Heart right ventricle (tissue), 16 donors: ENCODE data around the gene ANXA4. TPM values are rescaled to one million over a fixed set of nuclear protein-coding genes. Genes with fewer than 3 reads are reported as not detected.

Experiments used
- ATAC-seq, 8 donors: fragments of 200-7000 bp; cut with Tn5 transposase; one replicate each; pipeline ENCODE4 v1.9.1; 2020; ENCODE audit warnings: mild to moderate bottlenecking in 8 of 8, moderate library complexity in 8 of 8, moderate number of reproducible peaks in 1 of 8
- DNase-seq, 2 donors: peaks; one replicate each; pipeline ENCODE4 v3.0.0-alpha.2; 2020
- H3K27ac ChIP-seq, 10 donors: fragments of 200-600 bp; sonication (generic) in 2 of 10; one replicate each; pipeline versions ENCODE4 v1.5.0 to v1.8.0; 2020 to 2022; ENCODE audit warnings: mild to moderate bottlenecking in 3 of 10
- H3K27me3 ChIP-seq, 7 donors: fragments of 200-600 bp; one replicate each; pipeline ENCODE4 v1.8.0; 2021 to 2022; ENCODE audit warnings: mild to moderate bottlenecking in 2 of 7
- H3K36me3 ChIP-seq, 9 donors: fragments of 200-600 bp; sonication (generic) in 1 of 9; one replicate each; pipeline versions ENCODE4 v1.5.0 to v1.8.0; 2020 to 2022; ENCODE audit warnings: mild to moderate bottlenecking in 2 of 9
- H3K4me1 ChIP-seq, 9 donors: fragments of 200-600 bp; sonication (generic) in 1 of 9; one replicate each; pipeline versions ENCODE4 v1.5.0 to v1.8.0; 2020 to 2022; ENCODE audit warnings: mild to moderate bottlenecking in 4 of 9
- H3K4me3 ChIP-seq, 10 donors: fragments of 200-600 bp; sonication (generic) in 2 of 10; one replicate each; pipeline versions ENCODE4 v1.5.0 to v1.8.0; 2020 to 2022; ENCODE audit warnings: mild to moderate bottlenecking in 7 of 10, moderate library complexity in 2 of 10
- H3K9me3 ChIP-seq, 11 donors: fragments of 200-600 bp in 10 of 11; sonication (generic) in 2 of 11; one replicate each; pipeline versions ENCODE4 v1.5.0 to v1.8.0; 2013 to 2022; ENCODE audit warnings: mild to moderate bottlenecking in 2 of 11, control low read depth in 1 of 11, moderate library complexity in 1 of 11
- WGBS, 2 donors: extraction: QIAGEN DNeasy Blood & Tissue Kit; methylation state at CpG; one replicate each; pipeline ENCODE4 v1.1.7; 2013; ENCODE audit warnings: inconsistent platforms in 1 of 2; 5-methylcytosine and 5-hydroxymethylcytosine counted together
- intact Hi-C, 10 donors: fragments of 100-400 bp; cut with DNase I; formaldehyde crosslinking; loops; one replicate each; pipeline versions ENCODE4 v1.11.1 to v1.14.2; 2022
- polyA plus RNA-seq, 2 donors: library from polyadenylated mRNA; stranded (reverse); fragments of 200-250 nt; gene quantifications; one replicate each; pipeline ENCODE4 v1.2.3, GENCODE V29; 2013
- total RNA-seq, 10 donors: library from RNA; stranded (reverse); fragmentation: NEBNext Ultra II Directional in 3 of 10; extraction: Animal tissue kit (Norgen Biotek cat#: 25700) in 3 of 10; gene quantifications; one replicate each; pipeline versions ENCODE4 v1.2.1 to v1.2.4, GENCODE V29; 2021 to 2023
- TF ChIP-seq, protein P1 (sequence below), 9 donors: fragments of 200-600 bp; sonication (generic) in 2 of 9; IDR thresholded peaks; one replicate each; pipeline versions ENCODE4 v1.5.0 to v1.8.0; 2021 to 2022; ENCODE audit warnings: antibody characterized with exemption in 9 of 9, mild to moderate bottlenecking in 5 of 9, moderate library complexity in 1 of 9
- donor health status: Arrhythmogenic right ventricular cardiomyopathy.
- donor health status: ischemic (EF 13 %, LVEDD 7.1; RV severe dilation, severe dysfunction).
- donor health status: healthy with polysubstance abuse.
- donor health status: DM: no; HTN: yes; CAD: no.
- donor health status: DM: no; HTN: no; CAD: no.
- donor health status: ischemic (EF 25% LVEDD 6.9; RV normal size, moderate dysfunction).
- donor health status: ischemic (EF 25% LVEDD 5.7; RV mildly dilated, moderate dysfunction).
- donor health status: healthy.
- donor health status: DM: yes; HTN: yes; CAD: no.
- donor health status: Ischemic cardiomyopathy.
- donor health status: ischemic (EF 35%, LVEDD 5.7; RV mildly dilated, moderate dysfunction).
- donor health status: nonischemic (EF 11% LVEDD 7.7; RV severe dilation, severe dysfunction).
- donor health status: DM: yes; HTN: yes; CAD: no.
- donor health status: PGD.
- donor health status: ischemic (EF 29% LVEDD 5.4; RV normal size, mild dysfunction).
- donor health status: nonischemic (EF 23%, LVEDD 6.1; RV moderate dilation, normal function).

Gene ANXA4
- total and polyA plus RNA-seq, 12 donors: 12.0 to 36.7 (median 22.6) TPM

DNA sequence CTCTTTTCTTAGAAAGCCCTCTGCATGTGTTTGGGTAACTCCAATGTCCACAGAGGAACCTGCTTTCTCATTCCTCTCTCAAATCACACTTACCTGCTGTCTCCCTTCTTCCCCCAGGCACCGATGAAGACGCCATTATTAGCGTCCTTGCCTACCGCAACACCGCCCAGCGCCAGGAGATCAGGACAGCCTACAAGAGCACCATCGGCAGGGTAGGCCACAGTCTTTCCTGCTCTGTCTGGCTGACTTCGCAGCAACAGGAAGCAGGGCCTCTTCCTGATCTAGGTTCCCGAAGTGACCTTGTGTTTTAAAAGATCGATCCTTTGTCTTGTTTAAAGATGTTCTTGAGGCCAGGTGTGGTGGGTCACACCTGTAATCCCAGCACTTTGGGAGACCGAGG is 62.5 kb downstream of the ANXA4 start:
- peaks cover 0 to 55% (median 25%) of the 10 kb centered on the region in 9 donors for H3K36me3 ChIP-seq
- 78 to 79% methylated on average over 11 of the region's 11 CpGs for WGBS, 2 donors
- no peak overlapping the region for H3K4me3 ChIP-seq
- peaks cover 0 to 15% (median 5%) of the 10 kb centered on the region in 9 donors for H3K4me1 ChIP-seq
- intact Hi-C loops: no loop called here
- ATAC-seq: no peak
- DNase-seq: no peak
- TF ChIP-seq, protein P1, sequence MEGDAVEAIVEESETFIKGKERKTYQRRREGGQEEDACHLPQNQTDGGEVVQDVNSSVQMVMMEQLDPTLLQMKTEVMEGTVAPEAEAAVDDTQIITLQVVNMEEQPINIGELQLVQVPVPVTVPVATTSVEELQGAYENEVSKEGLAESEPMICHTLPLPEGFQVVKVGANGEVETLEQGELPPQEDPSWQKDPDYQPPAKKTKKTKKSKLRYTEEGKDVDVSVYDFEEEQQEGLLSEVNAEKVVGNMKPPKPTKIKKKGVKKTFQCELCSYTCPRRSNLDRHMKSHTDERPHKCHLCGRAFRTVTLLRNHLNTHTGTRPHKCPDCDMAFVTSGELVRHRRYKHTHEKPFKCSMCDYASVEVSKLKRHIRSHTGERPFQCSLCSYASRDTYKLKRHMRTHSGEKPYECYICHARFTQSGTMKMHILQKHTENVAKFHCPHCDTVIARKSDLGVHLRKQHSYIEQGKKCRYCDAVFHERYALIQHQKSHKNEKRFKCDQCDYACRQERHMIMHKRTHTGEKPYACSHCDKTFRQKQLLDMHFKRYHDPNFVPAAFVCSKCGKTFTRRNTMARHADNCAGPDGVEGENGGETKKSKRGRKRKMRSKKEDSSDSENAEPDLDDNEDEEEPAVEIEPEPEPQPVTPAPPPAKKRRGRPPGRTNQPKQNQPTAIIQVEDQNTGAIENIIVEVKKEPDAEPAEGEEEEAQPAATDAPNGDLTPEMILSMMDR (IDR thresholded peaks at IDR 0.05): no peak
- H3K27ac ChIP-seq: no peak overlapping the region
- no peaks in the 10 kb centered on the region for H3K9me3 ChIP-seq
- H3K27me3 ChIP-seq: no peaks in the 10 kb centered on the region

DNA sequence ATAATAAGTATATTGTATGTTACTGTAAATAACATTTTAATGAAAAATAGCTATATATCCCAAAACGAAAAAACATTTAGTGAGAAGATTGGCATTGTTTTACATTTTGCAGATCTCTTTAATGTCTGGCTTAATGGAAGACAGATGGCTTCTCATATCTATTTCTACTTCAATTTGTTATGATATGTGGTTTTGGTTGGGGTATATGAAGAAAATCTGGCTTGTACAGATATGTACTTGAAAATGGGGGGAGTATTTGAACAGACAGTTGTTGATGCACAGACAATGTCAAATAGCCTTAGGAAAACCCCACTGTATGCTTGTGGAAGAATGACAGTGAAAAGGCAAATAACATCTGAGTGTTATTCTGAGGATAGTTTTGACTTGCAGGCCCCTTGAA is 64.0 kb downstream of the ANXA4 start:
- peaks cover 0 to 67% (median 30%) of the 10 kb centered on the region in 9 donors for H3K36me3 ChIP-seq
- TF ChIP-seq, protein P1 (IDR thresholded peaks at IDR 0.05): no peak
- no peak overlapping the region for H3K4me3 ChIP-seq
- no peaks in the 10 kb centered on the region for H3K9me3 ChIP-seq
- H3K27ac ChIP-seq: no peak overlapping the region
- ATAC-seq: no peak
- intact Hi-C loops: no loop called here
- no peak for DNase-seq
- H3K4me1 ChIP-seq: peaks cover 0 to 13% (median 0%) of the 10 kb centered on the region in 9 donors
- H3K27me3 ChIP-seq: no peaks in the 10 kb centered on the region
- WGBS, 2 donors: 87 to 94% methylated on average over 1 of the region's 1 CpG

DNA sequence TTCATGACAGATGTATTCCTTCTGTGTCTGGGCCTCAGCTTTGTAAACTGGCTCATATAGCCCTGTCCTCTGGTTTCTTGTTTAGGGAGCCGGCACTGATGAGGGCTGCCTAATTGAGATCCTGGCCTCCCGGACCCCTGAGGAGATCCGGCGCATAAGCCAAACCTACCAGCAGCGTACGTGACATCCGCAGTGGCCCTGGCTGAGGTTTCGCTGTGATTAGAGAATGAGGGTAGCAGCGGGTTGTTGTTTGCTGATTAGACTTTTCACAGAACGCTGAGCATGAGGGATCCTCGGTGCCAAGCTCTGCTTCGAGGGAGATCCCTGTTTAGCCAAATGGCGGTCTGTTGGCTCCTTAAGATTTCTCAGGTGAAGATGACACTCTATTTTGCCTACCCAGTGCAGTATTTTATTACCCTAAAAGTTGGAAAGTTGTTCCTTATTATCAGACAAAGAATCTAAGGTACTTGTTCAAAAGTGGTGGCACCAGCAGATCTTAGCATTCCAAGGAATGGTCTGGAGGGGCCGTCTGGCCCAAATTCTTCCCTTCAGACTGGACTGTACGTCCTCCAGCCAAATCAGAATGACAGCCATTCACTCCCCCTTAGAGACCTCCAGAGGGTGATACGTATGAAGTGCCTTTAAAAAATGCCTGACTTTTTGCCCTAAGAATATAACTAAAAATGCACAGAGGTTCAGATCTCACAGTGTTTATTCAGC is 66.0 kb downstream of the ANXA4 start:
- H3K4me1 ChIP-seq: peaks cover 0 to 13% (median 0%) of the 10 kb centered on the region in 9 donors
- peaks cover 0 to 88% (median 42%) of the 10 kb centered on the region in 9 donors for H3K36me3 ChIP-seq
- no peaks in the 10 kb centered on the region for H3K27me3 ChIP-seq
- TF ChIP-seq, protein P1 (IDR thresholded peaks at IDR 0.05): no peak
- no peak overlapping the region for H3K4me3 ChIP-seq
- WGBS, 2 donors: 93 to 95% methylated on average over 16 of the region's 16 CpGs
- intact Hi-C loops: no loop called here
- DNase-seq (no peak), ATAC-seq (no peak)
- H3K9me3 ChIP-seq: no peaks in the 10 kb centered on the region
- H3K27ac ChIP-seq: no peak overlapping the region

DNA sequence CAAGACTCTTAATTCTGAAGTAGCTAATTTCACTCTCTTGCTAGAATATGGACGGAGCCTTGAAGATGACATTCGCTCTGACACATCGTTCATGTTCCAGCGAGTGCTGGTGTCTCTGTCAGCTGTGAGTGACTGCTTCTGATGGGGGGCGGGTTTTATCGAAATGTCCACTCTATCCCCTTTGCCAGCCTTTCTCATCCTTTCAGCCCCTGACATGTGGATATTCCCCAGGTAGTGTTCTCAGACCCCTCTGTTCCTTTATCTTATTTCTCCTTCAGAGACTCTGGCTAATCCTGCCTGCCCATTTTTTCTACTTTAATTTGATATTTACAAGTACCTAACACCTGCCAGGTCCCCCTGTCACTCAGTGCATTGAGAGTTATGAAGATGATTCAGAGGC is 68.6 kb downstream of the ANXA4 start:
- TF ChIP-seq, protein P1 (IDR thresholded peaks at IDR 0.05): no peak
- no peak overlapping the region for H3K27ac ChIP-seq
- intact Hi-C loops: loop anchor here in 4 of 10 donors (10.0 kb wide), 3 partner anchors 46 to 256 kb away; no protein-coding TSS in a partner anchor
- no peak overlapping the region for H3K4me3 ChIP-seq
- H3K9me3 ChIP-seq: no peaks in the 10 kb centered on the region
- H3K36me3 ChIP-seq: peaks cover 0 to 93% (median 36%) of the 10 kb centered on the region in 9 donors
- 91 to 96% methylated on average over 6 of the region's 6 CpGs for WGBS, 2 donors
- no peaks in the 10 kb centered on the region for H3K27me3 ChIP-seq
- no peaks in the 10 kb centered on the region for H3K4me1 ChIP-seq
- no peak for ATAC-seq
- DNase-seq: no peak
